Measurements from ENCODE around the gene GBE1.
"Not testable (repeated sequence)": the region's sequence is repeated elsewhere in the genome, so short reads cannot be mapped to it uniquely, and the experiment has no call there.

Gene GBE1

GRCh38 chr3:81496407-81497104, 264.9 kb downstream of the GBE1 start:
- DNase-seq (ENCODE audit: low read depth, low spot score), result no peak
- no peak overlapping the region for H3K4me3 ChIP-seq (ENCODE audit: low read length)

- H3K4me3 ChIP-seq (ENCODE audit: low read length); DNase-seq (ENCODE audit: low read depth, low spot score): not testable (repeated sequence)
Observed at GRCh38 chr3:81492471-81492870, 269.0 kb downstream of the GBE1 start.

GRCh38 chr3:81492040-81492439, 269.4 kb downstream of the GBE1 start:
- DNase-seq (ENCODE audit: low read depth, low spot score), result no peak
- H3K4me3 ChIP-seq (ENCODE audit: low read length), result no peak overlapping the region

- no peak overlapping the region for H3K4me3 ChIP-seq (ENCODE audit: low read length)
- DNase-seq (ENCODE audit: low read depth, low spot score), result peak; percentile 85
Observed at GRCh38 chr3:81490541-81491288, 270.7 kb downstream of the GBE1 start.

GRCh38 chr3:81485444-81485865, 276.0 kb downstream of the GBE1 start:
- no peak for DNase-seq (ENCODE audit: low read depth, low spot score)
- no peak overlapping the region for H3K4me3 ChIP-seq (ENCODE audit: low read length)

GRCh38 chr3:81484520-81484919, 276.9 kb downstream of the GBE1 start:
- no peak overlapping the region for H3K4me3 ChIP-seq (ENCODE audit: low read length)
- no peak for DNase-seq (ENCODE audit: low read depth, low spot score)

GRCh38 chr3:81483046-81483445, 278.4 kb downstream of the GBE1 start:
- no peak overlapping the region for H3K4me3 ChIP-seq (ENCODE audit: low read length)
- no peak for DNase-seq (ENCODE audit: low read depth, low spot score)

- DNase-seq (ENCODE audit: low read depth, low spot score), result no peak
- no peak overlapping the region for H3K4me3 ChIP-seq (ENCODE audit: low read length)
Observed at GRCh38 chr3:81477740-81478139, 283.7 kb downstream of the GBE1 start.

GRCh38 chr3:81476692-81477091, 284.8 kb downstream of the GBE1 start:
- no peak overlapping the region for H3K4me3 ChIP-seq (ENCODE audit: low read length)
- DNase-seq (ENCODE audit: low read depth, low spot score), result no peak

- peak; percentile 15 for DNase-seq (ENCODE audit: low read depth, low spot score)
- H3K4me3 ChIP-seq (ENCODE audit: low read length), result no peak overlapping the region
Observed at GRCh38 chr3:81472600-81473362, 288.7 kb downstream of the GBE1 start.

- no peak for DNase-seq (ENCODE audit: low read depth, low spot score)
- H3K4me3 ChIP-seq (ENCODE audit: low read length), result no peak overlapping the region
Observed at GRCh38 chr3:81470524-81471278, 290.7 kb downstream of the GBE1 start.

GRCh38 chr3:81468391-81468790, 293.1 kb downstream of the GBE1 start:
- DNase-seq (ENCODE audit: low read depth, low spot score), result no peak
- no peak overlapping the region for H3K4me3 ChIP-seq (ENCODE audit: low read length)

GRCh38 chr3:81466201-81466560, 295.3 kb downstream of the GBE1 start:
- DNase-seq (ENCODE audit: low read depth, low spot score), result no peak
- H3K4me3 ChIP-seq (ENCODE audit: low read length), result no peak overlapping the region

GRCh38 chr3:81465510-81466200, 295.8 kb downstream of the GBE1 start:
- no peak for DNase-seq (ENCODE audit: low read depth, low spot score)
- no peak overlapping the region for H3K4me3 ChIP-seq (ENCODE audit: low read length)

GRCh38 chr3:81463781-81464180, 297.7 kb downstream of the GBE1 start:
- H3K4me3 ChIP-seq (ENCODE audit: low read length), result no peak overlapping the region
- no peak for DNase-seq (ENCODE audit: low read depth, low spot score)

GRCh38 chr3:81462921-81463320, 298.5 kb downstream of the GBE1 start:
- H3K4me3 ChIP-seq (ENCODE audit: low read length), result no peak overlapping the region
- no peak for DNase-seq (ENCODE audit: low read depth, low spot score)

- H3K4me3 ChIP-seq (ENCODE audit: low read length), result no peak overlapping the region
- DNase-seq (ENCODE audit: low read depth, low spot score), result no peak
Observed at GRCh38 chr3:81459733-81460132, 301.7 kb downstream of the GBE1 start.

GRCh38 chr3:81452418-81452817, 309.0 kb downstream of the GBE1 start:
- no peak for DNase-seq (ENCODE audit: low read depth, low spot score)

GRCh38 chr3:81451611-81452010, 309.8 kb downstream of the GBE1 start:
- no peak overlapping the region for H3K4me3 ChIP-seq (ENCODE audit: low read length)
- no peak for DNase-seq (ENCODE audit: low read depth, low spot score)

More at GRCh38 chr3:81452418-81452817, 309.0 kb downstream of the GBE1 start:
- no peak overlapping the region for H3K4me3 ChIP-seq (ENCODE audit: low read length)
